GM23248 (cell line): ENCODE data around the gene SPA17.

Experiments
- EZH2 ChIP-seq: fragments of 200-600 bp; sonication (generic); IDR thresholded peaks from 2 replicates; pipeline ENCODE4 v1.6.1; 2018; ENCODE audit warnings: antibody characterized with exemption, mild to moderate bottlenecking; ENCODE audit not compliant: insufficient read depth, poor library complexity, severe bottlenecking
- EZH2phosphoT487 ChIP-seq: fragments of 200-600 bp; sonication (generic); IDR thresholded peaks from 2 replicates; pipeline ENCODE4 v1.6.1; 2018; ENCODE audit warnings: antibody characterized with exemption, moderate library complexity, mild to moderate bottlenecking, low read depth; ENCODE audit not compliant: insufficient read depth

GRCh38 chr11:124639186-124639585 lies 34.5 kb upstream of the SPA17 start:
- TF ChIP-seq EZH2 (no peak), EZH2phosphoT487 (no peak)
